Cardiac fibroblast (primary cell): ENCODE data around the gene C2CD4C.

Experiments
- DNase-seq, 2 donors: peaks; one replicate each; pipeline versions ENCODE4 v3.0.0 to v3.0.0-alpha.2; 2010; ENCODE audit warnings: low read depth in 2 of 2
- H3K4me3 ChIP-seq, 2 donors: replicated peaks in 1 of 2; 1 replicate in 1 of 2; 2 replicates in 1 of 2; pipeline ENCODE4 v1.5.1; 2011; ENCODE audit warnings: low read depth in 2 of 2, low read length in 2 of 2, mild to moderate bottlenecking in 2 of 2, moderate library complexity in 1 of 2
- CTCF ChIP-seq: IDR thresholded peaks from one replicate; pipeline ENCODE4 v1.5.1; 2011; ENCODE audit warnings: low read depth, mild to moderate bottlenecking, low read length, inconsistent platforms

C2CD4C gene

DNA sequence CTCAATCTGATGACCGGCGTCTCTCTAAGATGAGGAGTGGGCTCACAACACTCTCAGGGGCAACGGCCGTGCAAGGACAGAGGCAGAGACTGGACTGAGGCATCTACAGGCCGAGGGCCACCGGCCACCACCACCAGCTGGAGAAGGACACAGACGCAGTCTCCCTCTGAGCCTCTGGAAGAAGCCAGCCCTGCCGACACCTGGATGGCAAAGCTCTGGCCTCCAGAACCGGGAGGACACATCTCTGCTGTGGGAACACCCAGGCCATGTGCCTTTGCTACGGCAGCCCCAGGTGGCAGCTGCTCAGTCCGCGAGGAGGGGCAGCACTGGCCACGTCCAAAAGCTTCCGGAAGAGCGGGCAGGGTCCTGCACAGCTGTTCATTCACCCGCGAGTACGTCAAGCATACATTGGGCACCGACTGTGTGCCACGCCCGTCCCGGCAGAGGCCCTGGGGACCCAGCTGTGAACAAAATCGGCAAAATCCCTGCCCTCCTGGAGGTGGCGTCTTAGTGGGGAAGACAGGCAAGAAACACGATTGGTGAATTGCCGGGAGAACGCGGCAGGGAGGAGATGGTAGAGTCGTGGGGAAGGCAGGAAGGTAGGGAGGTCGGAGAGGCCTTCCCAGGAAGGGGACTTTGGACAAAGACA is 17.1 kb downstream of the C2CD4C start:
- no peak overlapping the region for H3K4me3 ChIP-seq
- no peak for TF ChIP-seq CTCF
- DNase-seq = no peak

GRCh38 chr19:391207-391557 is 17.8 kb downstream of the C2CD4C start:
- DNase-seq = no peak
- no peak for TF ChIP-seq CTCF
- no peak overlapping the region for H3K4me3 ChIP-seq

DNA sequence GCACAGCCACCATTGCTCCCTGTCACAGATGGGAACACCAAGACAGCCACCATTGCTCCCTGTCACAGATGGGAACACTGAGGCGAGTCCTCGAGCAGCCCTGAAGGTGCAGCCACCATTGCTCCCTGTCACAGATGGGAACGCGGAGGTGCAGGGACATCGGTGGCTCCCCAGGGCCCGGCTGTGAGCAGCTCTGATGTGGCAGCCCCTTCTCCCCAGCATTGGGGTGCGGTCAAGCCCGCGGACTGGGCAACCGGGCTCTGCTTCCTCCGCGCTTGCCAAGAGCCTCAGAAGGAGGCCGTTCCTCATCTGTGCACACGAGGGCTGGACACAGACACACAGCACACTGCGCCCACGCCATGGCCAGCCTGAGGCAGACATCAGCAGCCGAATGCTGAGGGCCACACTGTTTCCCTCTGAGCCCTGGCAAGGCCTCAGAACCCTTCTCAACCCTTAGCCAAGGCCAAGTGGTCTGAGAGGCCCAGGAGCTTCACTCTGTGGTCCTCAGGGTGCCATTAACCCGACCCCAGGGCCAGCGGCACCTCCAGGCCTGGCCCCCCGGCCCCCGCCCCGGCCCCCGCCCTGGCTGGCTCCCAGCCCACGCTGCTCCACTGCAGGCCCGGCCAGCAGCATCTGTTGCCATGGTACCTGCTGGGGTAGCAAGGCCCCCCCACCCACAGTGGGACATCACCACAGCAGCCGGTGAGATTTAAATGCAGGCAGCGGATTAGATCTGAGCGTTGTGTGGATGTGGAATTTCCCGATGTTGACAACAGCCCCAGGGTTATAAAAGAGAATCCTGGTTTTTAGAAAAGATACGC is 18.4 kb downstream of the C2CD4C start:
- no peak overlapping the region for H3K4me3 ChIP-seq
- TF ChIP-seq CTCF = no peak

GRCh38 chr19:389935-390289 is 19.0 kb downstream of the C2CD4C start:
- H3K4me3 ChIP-seq = no peak overlapping the region
- DNase-seq = no peak
- no peak for TF ChIP-seq CTCF

More for the DNA sequence above, 18.4 kb downstream of the C2CD4C start:
- no peak for DNase-seq

DNA sequence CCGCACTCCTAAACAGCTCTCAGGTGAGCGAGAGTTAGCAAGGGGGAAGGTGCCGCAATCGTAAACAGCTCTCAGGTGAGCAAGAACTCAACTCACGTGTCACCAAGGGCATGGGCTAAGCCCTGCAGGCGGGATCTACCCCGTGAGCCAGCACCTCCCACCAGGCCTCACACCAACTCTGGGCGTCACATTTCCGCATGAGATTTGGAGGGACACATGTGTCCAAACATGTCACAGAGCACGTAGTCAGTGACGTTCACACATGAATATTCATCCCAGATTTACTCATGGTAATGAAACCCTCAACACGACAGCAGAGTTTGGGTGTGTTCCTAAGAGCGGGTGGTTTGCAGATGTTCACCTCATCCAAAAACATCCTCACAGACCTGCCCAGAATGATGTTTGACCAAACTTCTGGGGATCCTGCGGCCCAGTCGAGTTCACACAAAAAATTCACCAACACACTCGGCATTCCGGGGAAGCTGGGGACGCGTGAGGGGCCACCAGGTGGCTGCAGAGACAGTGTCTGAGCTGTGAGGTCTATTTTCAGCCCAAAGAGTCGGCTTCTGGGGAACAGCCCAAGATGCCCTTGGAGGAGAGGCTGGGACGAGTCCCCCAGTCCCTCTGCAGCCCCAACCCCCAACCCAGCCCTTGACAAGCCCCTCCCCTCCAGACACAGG is 19.6 kb downstream of the C2CD4C start:
- DNase-seq = no peak
- TF ChIP-seq CTCF = no peak
- H3K4me3 ChIP-seq = no peak overlapping the region

- TF ChIP-seq CTCF = no peak
- H3K4me3 ChIP-seq = no peak overlapping the region
- DNase-seq = no peak
Observed at GRCh38 chr19:388691-389090, 20.3 kb downstream of the C2CD4C start.
